GM15510 (cell line): ENCODE measurements around the gene UNC5A.

Experiments used
- POLR2A ChIP-seq: IDR thresholded peaks from 3 replicates; pipeline ENCODE4 v1.6.1; 2011; ENCODE audit warnings: borderline replicate concordance; ENCODE audit not compliant: insufficient read length; ENCODE audit errors: extremely low read depth

Gene UNC5A

DNA sequence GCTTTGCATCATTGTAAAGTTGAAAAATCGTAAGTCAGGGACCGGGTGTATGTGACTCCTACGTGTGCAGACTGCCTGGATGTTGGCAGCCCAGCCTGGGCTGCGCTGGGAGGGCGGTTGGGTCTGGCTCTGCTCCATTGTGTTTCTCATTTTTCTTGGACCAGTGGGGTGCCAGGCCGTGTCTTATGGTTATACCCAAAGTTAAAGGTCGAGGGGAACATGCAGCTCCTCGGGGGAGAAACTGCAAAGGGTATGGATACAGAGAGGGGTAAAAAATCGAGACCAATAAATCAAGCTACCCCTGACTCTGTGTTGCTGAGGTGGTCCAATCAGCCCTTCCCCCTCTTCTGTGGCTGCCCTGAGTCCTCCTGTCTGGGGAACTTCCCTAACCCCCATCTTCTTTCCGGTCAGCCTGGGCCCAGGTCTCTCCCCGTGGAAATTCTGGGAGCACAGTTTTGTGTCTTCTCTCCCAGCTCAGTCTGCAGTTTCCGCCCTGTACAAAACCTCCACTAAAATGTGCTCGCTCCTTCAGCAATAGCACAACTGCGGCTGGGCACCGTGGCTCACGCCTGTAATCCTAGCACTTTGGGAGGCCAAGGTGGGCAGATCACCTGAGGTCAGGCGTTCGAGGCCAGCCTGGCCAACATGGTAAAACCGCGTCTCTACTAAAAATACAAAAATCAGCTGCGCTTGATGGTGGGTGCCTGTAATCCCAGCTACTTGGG, 34.1 kb upstream of the UNC5A start:
- no peak for TF ChIP-seq POLR2A

DNA sequence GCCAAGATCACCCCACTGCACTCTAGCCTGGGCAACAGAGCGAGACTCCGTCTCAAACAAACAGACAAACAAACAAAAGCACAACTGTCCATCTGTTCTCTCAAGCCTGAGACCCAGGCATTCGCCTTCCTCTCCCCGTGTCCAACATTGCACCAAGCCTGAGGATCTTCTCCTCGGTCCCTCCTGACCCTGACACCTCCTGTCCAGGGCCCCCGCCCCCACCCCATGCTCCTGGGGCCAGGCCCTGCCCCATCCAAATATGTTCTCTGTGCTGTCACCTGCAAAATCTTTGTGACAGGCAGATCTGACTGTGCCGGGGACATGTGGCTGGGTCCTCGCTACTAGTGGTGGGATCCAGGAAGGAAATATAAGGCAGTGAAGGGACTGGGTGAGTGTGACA, 33.4 kb upstream of the UNC5A start:
- TF ChIP-seq POLR2A: no peak

DNA sequence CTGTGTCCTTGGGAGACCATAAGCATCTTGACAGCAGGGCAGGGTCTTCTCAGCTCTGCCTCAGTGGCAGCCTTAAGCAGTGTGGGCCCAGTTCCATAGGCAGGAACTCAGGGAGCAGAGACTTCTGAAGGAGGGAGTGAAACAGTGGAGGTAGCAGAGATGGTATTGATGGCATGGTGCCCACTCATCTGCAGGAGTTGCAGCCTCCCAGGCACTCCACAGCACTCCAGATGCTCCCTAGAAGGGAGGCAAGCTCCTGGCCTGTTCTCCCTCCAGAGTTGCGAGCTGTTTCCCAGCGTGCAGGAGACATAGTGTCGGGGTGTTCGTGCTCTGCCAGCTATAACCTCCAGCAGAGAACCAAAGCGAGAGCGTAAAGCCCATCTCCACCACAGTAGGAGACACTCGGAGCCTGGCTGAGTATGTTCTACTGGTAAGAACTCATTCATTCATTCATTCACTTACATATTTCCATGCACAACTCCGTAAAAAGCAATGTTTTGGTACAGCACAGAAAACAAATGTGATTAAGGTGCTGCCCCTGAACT, 31.4 kb upstream of the UNC5A start:
- TF ChIP-seq POLR2A: no peak

DNA sequence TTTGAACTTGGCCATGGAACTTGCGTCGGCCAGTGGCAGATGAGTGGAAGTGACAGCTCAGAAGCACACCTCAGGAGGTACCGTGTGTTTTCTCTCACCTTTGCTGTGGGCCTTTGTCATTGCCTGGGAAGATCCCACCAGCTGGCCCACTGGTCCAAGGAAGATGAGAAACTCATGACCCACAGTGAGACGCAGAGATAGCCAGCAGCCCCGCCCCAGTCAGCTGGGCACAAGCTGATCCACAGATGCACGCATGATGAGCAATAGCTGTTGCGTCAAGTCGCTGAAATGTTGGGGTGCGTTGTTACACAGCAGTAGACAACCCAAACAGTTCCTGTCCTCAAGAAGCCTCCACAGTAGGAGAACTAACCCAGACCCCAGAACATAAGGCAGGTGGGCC, 30.8 kb upstream of the UNC5A start:
- TF ChIP-seq POLR2A: no peak

GRCh38 chr5:176780176-176781053, 29.9 kb upstream of the UNC5A start:
- no peak for TF ChIP-seq POLR2A

DNA sequence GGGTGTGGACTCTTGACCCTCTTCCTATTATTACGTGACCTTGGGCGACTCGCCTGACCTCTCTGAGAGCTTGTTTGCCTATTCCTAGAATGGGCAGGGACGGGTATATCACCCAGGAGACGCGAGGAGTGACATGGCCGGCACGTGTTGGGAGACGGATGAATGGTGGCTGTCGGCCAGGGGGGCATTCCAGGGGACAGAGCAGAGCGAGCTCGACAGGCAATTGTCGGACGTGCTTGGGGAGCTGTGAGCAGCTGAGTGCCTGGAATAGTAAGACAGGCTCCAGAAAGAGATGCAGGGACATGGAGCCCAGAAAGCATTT, 29.3 kb upstream of the UNC5A start:
- no peak for TF ChIP-seq POLR2A

DNA sequence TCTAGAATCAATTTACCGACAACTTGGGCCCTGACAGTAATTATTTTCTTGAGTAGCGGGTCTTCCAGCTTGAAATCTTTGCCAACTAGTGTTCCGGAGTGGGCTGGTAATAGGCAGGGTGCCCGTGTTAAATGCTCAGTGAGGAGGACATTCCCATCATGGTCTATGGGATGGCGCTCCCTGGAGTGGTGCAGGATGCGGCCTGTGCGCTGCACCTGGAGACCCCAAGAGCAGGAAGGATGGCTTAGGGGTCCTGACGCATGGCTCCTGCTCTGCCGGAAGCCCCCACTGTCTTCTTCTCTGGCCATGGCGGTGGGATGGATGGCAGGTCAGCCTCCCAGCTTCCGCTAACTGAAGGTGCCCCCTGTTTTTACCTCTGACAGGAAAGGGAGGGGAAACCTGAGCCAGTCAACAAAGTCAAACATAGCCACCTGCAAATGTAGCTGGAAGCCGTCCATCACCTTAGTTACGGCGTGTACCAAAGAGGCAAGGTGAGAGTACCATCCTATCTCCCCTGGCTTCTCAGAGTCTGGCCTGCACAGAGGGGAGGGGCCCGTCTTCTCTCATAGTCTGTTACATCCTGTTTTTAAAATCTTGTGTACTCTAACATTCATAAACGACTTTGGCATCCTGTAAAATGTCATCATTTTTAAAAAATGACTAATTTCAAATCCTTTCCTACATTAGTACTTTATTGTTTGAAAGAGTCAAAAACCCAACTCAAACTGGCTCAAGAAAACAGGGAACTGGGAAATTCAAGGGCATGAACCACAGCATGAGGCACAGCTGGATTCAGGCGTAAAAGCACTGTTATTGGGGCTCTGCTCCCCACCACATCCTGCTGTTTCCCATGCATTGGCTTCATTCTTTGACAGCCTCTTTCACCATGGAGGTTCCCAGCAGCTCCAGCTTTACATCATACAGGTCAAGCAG, 28.5 kb upstream of the UNC5A start:
- no peak for TF ChIP-seq POLR2A

DNA sequence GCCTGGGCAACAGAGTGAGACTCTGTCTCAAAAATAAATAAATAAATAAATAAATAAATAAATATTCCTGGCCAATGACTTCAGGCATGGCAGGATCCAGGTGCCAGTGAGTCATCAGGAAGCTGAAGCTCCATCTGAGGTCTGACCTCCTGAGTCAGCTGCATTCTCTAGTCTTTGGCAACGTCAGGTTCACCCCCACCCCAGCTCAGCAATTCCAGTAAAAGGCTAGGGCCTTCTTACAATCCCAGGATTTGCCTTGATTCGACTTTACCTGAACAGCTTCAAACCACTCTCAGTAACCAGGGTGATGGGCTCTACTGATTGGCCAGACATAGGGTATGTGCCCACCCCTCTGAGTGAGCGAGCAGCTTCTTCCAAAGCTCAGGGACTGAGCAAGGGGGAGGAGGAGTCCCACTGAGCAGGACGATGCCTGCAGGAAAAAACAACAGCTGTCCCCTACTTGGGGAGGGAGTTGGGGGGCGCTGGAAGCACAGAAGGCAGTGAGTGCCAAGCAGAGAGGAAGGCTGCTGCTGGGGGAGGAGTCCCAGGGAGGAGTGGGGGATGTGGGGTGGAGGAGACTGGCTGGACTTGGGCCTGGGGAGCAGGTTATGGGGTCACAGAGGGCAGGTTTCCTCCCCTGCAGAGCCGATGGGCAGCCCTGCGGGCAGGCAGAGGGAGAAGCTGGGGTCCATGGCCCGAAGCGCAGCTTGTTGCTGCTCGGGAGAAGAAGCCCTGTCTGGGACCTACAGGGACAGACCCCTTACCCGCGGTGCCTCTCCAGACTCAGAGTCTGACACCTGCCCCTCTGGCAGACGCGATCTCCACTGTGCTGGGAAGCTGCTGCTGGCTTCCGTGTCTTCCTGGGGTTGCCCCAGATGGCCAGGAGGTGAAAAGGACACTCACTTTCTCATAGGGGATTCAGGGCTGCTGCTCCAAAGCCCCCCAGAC, 25.9 kb upstream of the UNC5A start:
- no peak for TF ChIP-seq POLR2A

GRCh38 chr5:176785184-176786145, 24.9 kb upstream of the UNC5A start:
- no peak for TF ChIP-seq POLR2A

GRCh38 chr5:176787676-176788075, 22.7 kb upstream of the UNC5A start:
- TF ChIP-seq POLR2A: no peak

DNA sequence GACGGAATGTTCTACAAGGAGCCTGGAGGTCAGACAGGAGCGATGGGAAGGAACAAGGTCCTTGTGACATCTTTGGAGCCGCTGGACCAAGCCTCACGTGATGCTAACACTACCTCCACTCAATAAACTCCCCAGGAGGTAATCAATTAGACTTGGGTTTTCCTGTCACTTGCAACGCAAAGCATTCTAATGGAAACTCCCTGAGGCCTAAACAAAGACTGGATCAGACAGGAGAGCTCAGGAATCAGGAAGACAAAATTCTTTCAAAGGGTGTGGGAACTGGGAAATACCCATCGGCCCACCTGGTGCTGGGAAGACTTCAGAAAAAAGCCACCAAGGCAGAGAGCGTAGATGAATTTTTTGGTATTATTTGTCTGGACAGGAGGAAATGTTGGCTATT, 22.3 kb upstream of the UNC5A start:
- TF ChIP-seq POLR2A: no peak
